ENCODE measurements around the gene CALCB. TPM values are rescaled to one million over a fixed set of nuclear protein-coding genes. Genes with fewer than 3 reads are reported as not detected.

CALCB gene
- total and polyA plus RNA-seq, 4 donors = 5.6 to 59.1 (median 42.1) TPM

- no peak for DNase-seq (ENCODE audit: low read depth in 4 of 6, low spot score in 6 of 6)
- Histone ChIP-seq H3K27ac (ENCODE audit: low read depth, low read length) (no peak overlapping the region), H3K4me3 (ENCODE audit: low read depth, low read length) (no peak overlapping the region), H3K4me1 (ENCODE audit: control insufficient read depth, insufficient read depth, low read length) (peaks cover 26% of the 10 kb centered on the region), H3K36me3 (ENCODE audit: control insufficient read depth, insufficient read depth, low read length) (no peaks in the 10 kb centered on the region), H3K27me3 (ENCODE audit: control insufficient read depth, insufficient read depth, low read length) (peaks cover 37% of the 10 kb centered on the region), H3K9me3 (ENCODE audit: control insufficient read depth, insufficient read depth, low read length) (no peaks in the 10 kb centered on the region)
- 89% methylated on average over 25 of the region's 32 CpGs for WGBS (ENCODE audit: insufficient coverage)
Measured at GRCh38 chr11:15071556-15072255, 1.7 kb upstream of the CALCB start.

DNA sequence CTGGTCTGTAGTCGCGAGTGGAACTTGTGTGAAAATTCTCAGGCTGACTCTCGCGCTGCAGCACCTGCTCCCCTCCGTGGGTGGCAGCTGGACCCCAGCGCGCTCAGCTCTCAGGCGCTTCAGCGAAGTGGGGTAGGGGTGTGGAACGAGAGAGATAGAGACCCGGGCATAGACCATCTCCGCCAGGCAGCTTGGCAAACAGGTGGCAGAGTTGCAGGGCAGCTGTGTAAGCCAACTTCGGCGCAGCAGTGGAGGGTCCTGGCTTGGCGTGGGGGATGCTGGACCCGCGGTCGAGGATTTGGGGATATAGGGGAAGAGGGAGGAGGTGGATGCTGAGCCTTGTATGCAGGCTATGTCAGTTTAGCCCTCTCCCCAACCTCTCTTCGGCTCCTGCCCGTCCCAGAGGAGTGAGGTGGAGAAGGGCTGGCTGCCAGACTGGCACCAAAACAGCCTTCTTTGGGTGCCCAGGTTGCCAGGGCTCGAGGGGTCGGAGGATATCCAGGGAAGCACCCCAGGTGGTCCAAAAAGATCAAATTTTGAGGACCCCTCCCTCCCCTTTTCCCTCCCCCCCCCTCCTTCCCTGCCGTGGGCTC, 746 bp upstream of the CALCB start:
- no peak overlapping the region for H3K27ac ChIP-seq (ENCODE audit: low read depth, low read length)
- WGBS (ENCODE audit: insufficient coverage) = 87% methylated on average over 11 of the region's 23 CpGs
- DNase-seq (ENCODE audit: low read depth in 4 of 6, low spot score in 6 of 6) = no peak
- no peak overlapping the region for H3K4me3 ChIP-seq (ENCODE audit: low read depth, low read length)
- H3K27me3 ChIP-seq (ENCODE audit: control insufficient read depth, insufficient read depth, low read length) = peaks cover 37% of the 10 kb centered on the region
- no peaks in the 10 kb centered on the region for H3K36me3 ChIP-seq (ENCODE audit: control insufficient read depth, insufficient read depth, low read length)
- H3K4me1 ChIP-seq (ENCODE audit: control insufficient read depth, insufficient read depth, low read length) = peaks cover 26% of the 10 kb centered on the region
- no peaks in the 10 kb centered on the region for H3K9me3 ChIP-seq (ENCODE audit: control insufficient read depth, insufficient read depth, low read length)

GRCh38 chr11:15074206-15075161, 1.1 kb downstream of the CALCB start:
- H3K27ac ChIP-seq (ENCODE audit: low read depth, low read length) = no peak overlapping the region
- peak overlapping the region; percentile 38 for H3K4me3 ChIP-seq (ENCODE audit: low read depth, low read length)
- peaks cover 26% of the 10 kb centered on the region for H3K4me1 ChIP-seq (ENCODE audit: control insufficient read depth, insufficient read depth, low read length)
- WGBS (ENCODE audit: insufficient coverage) = 3% methylated on average over 33 of the region's 33 CpGs
- H3K27me3 ChIP-seq (ENCODE audit: control insufficient read depth, insufficient read depth, low read length) = peaks cover 37% of the 10 kb centered on the region
- peak; percentile 22 to 90 (median 58) for DNase-seq (ENCODE audit: low read depth in 4 of 6, low spot score in 6 of 6)
- no peaks in the 10 kb centered on the region for H3K36me3 ChIP-seq (ENCODE audit: control insufficient read depth, insufficient read depth, low read length)
- no peaks in the 10 kb centered on the region for H3K9me3 ChIP-seq (ENCODE audit: control insufficient read depth, insufficient read depth, low read length)

DNA sequence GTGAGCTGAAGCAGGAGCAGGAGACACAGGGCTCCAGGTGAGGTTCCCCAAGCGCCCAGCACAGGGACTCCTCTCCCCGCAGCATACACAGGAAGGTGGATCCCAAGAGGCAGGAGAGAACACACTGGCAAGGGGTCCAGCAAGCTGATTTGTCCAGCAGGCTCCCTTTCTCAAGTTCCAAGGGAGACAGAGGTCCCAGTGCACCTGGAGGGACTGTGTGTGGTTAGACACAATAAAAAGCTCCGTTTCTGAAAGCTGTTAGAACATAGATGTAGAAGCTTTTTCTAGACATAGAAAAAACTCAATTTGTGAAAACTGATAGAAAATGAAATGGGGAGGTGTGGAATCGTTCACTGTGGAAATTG, 1.8 kb downstream of the CALCB start:
- H3K9me3 ChIP-seq (ENCODE audit: control insufficient read depth, insufficient read depth, low read length) = no peaks in the 10 kb centered on the region
- no peak for DNase-seq (ENCODE audit: low read depth in 4 of 6, low spot score in 6 of 6)
- H3K27ac ChIP-seq (ENCODE audit: low read depth, low read length) = no peak overlapping the region
- H3K36me3 ChIP-seq (ENCODE audit: control insufficient read depth, insufficient read depth, low read length) = no peaks in the 10 kb centered on the region
- H3K4me3 ChIP-seq (ENCODE audit: low read depth, low read length) = no peak overlapping the region
- WGBS (ENCODE audit: insufficient coverage) = 25% methylated on average over 3 of the region's 4 CpGs
- H3K4me1 ChIP-seq (ENCODE audit: control insufficient read depth, insufficient read depth, low read length) = peaks cover 26% of the 10 kb centered on the region
- H3K27me3 ChIP-seq (ENCODE audit: control insufficient read depth, insufficient read depth, low read length) = peaks cover 37% of the 10 kb centered on the region

GRCh38 chr11:15091175-15091574, 17.8 kb downstream of the CALCB start:
- Histone ChIP-seq H3K36me3 (ENCODE audit: control insufficient read depth, insufficient read depth, low read length) (no peaks in the 10 kb centered on the region), H3K27me3 (ENCODE audit: control insufficient read depth, insufficient read depth, low read length) (no peaks in the 10 kb centered on the region), H3K9me3 (ENCODE audit: control insufficient read depth, insufficient read depth, low read length) (peaks cover 3% of the 10 kb centered on the region), H3K4me3 (ENCODE audit: low read depth, low read length) (no peak overlapping the region), H3K27ac (ENCODE audit: low read depth, low read length) (no peak overlapping the region), H3K4me1 (ENCODE audit: control insufficient read depth, insufficient read depth, low read length) (no peaks in the 10 kb centered on the region)
- no peak for DNase-seq (ENCODE audit: low read depth in 4 of 6, low spot score in 6 of 6)

DNA sequence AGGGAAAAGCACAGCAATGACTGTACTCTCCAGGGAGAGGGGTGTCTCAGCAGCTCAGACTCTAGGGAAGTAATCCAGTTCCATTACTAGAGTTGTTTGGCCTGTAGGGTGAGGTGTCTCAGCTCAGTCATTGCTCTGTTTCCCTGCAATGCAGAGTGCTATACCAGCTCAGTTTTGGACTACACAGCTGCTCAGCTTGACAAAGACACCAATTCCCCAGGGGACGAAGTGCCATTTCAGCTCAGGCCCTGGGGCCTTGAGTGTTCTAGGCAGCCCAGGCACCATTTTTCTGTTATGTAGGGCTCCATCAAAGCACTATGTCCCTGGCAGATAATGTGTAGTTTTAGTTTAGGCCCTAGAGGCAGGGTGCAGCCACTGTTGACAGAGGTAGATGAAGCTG, 18.2 kb downstream of the CALCB start:
- Histone ChIP-seq H3K4me1 (ENCODE audit: control insufficient read depth, insufficient read depth, low read length) (no peaks in the 10 kb centered on the region), H3K4me3 (ENCODE audit: low read depth, low read length) (no peak overlapping the region), H3K9me3 (ENCODE audit: control insufficient read depth, insufficient read depth, low read length) (peaks cover 3% of the 10 kb centered on the region), H3K27me3 (ENCODE audit: control insufficient read depth, insufficient read depth, low read length) (no peaks in the 10 kb centered on the region), H3K27ac (ENCODE audit: low read depth, low read length) (no peak overlapping the region), H3K36me3 (ENCODE audit: control insufficient read depth, insufficient read depth, low read length) (no peaks in the 10 kb centered on the region)
- no peak for DNase-seq (ENCODE audit: low read depth in 4 of 6, low spot score in 6 of 6)
- 100% methylated on average over 1 of the region's 1 CpG for WGBS (ENCODE audit: insufficient coverage)

DNA sequence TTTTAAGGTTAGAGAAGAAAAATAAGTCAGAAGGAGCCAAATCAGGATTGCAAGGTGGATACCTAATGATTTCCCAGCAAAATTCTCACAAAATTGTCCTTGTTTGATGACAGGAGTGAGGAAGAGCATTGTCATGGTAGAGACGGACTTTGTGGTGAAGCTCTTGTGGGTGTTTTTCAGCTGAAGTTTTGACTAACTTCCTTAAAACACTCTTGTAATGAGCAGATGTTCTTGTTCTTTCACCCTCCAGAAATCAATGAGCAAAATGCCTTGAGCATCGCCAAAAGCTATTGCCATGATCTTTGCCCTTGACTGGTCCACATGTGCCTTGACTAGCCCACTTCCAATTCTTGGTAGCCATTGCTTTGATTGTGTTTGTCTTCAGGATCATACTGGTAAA, 20.0 kb downstream of the CALCB start:
- no peak overlapping the region for H3K27ac ChIP-seq (ENCODE audit: low read depth, low read length)
- no peak for DNase-seq (ENCODE audit: low read depth in 4 of 6, low spot score in 6 of 6)
- no peaks in the 10 kb centered on the region for H3K36me3 ChIP-seq (ENCODE audit: control insufficient read depth, insufficient read depth, low read length)
- H3K27me3 ChIP-seq (ENCODE audit: control insufficient read depth, insufficient read depth, low read length) = no peaks in the 10 kb centered on the region
- no peaks in the 10 kb centered on the region for H3K9me3 ChIP-seq (ENCODE audit: control insufficient read depth, insufficient read depth, low read length)
- 89% methylated on average over 1 of the region's 2 CpGs for WGBS (ENCODE audit: insufficient coverage)
- H3K4me1 ChIP-seq (ENCODE audit: control insufficient read depth, insufficient read depth, low read length) = no peaks in the 10 kb centered on the region
- H3K4me3 ChIP-seq (ENCODE audit: low read depth, low read length) = no peak overlapping the region

DNA sequence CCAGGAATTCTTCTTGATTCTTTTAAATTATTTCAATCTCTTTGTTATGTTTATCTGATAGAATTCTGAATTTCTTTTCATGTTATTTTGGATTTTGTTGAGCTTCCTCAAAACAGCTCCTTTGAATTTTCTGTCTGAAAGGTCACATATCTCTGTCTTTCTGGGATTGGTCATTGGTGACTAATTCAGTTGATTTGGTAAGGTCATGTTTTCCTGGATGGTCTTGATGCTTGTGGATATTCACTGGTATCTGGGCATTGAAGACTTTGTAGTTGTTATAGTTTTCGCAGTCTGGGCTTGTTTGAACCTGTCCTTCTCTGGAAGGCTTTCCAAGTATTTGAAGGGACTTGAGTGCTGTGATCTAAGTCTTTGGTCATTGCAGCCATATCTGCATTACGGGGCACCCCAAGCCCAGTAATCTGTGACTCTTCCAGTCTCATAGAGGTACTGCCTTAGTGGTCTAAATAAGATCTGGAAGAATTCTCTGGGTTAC, 22.4 kb downstream of the CALCB start:
- Histone ChIP-seq H3K27ac (ENCODE audit: low read depth, low read length) (no peak overlapping the region), H3K27me3 (ENCODE audit: control insufficient read depth, insufficient read depth, low read length) (no peaks in the 10 kb centered on the region), H3K9me3 (ENCODE audit: control insufficient read depth, insufficient read depth, low read length) (no peaks in the 10 kb centered on the region), H3K4me1 (ENCODE audit: control insufficient read depth, insufficient read depth, low read length) (no peaks in the 10 kb centered on the region), H3K36me3 (ENCODE audit: control insufficient read depth, insufficient read depth, low read length) (no peaks in the 10 kb centered on the region), H3K4me3 (ENCODE audit: low read depth, low read length) (no peak overlapping the region)
- DNase-seq (ENCODE audit: low read depth in 4 of 6, low spot score in 6 of 6) = no peak
- WGBS (ENCODE audit: insufficient coverage) = 86% methylated on average over 1 of the region's 2 CpGs

- H3K4me3 ChIP-seq (ENCODE audit: low read depth, low read length) = no peak overlapping the region
- H3K36me3 ChIP-seq (ENCODE audit: control insufficient read depth, insufficient read depth, low read length) = no peaks in the 10 kb centered on the region
- no peaks in the 10 kb centered on the region for H3K27me3 ChIP-seq (ENCODE audit: control insufficient read depth, insufficient read depth, low read length)
- WGBS (ENCODE audit: insufficient coverage) = 83% methylated on average over 1 of the region's 3 CpGs
- H3K27ac ChIP-seq (ENCODE audit: low read depth, low read length) = no peak overlapping the region
- no peaks in the 10 kb centered on the region for H3K9me3 ChIP-seq (ENCODE audit: control insufficient read depth, insufficient read depth, low read length)
- no peaks in the 10 kb centered on the region for H3K4me1 ChIP-seq (ENCODE audit: control insufficient read depth, insufficient read depth, low read length)
- DNase-seq (ENCODE audit: low read depth in 4 of 6, low spot score in 6 of 6) = no peak
Measured at GRCh38 chr11:15097411-15097810, 24.0 kb downstream of the CALCB start.

All from spinal cord (tissue), 10 donors.